SK-N-MC (cell line): ENCODE measurements around the gene PNMA8A.

Experiments
- DNase-seq: peaks from one replicate; pipeline ENCODE4 v3.0.0-alpha.2; 2011; ENCODE audit warnings: low read depth, low spot score
- H3K27ac ChIP-seq: fragments of 200-600 bp; sonication (generic); 2 replicates; pipeline ENCODE4 v1.5.1; 2016; ENCODE audit warnings: mixed run types
- H3K36me3 ChIP-seq: fragments of 200-600 bp; sonication (generic); 2 replicates; pipeline ENCODE4 v1.6.1; 2017; ENCODE audit warnings: antibody characterized with exemption, low read length, mixed read lengths; ENCODE audit not compliant: insufficient read depth
- H3K4me3 ChIP-seq: fragments of 200-600 bp; sonication (generic); 2 replicates; pipeline ENCODE4 v1.5.1; 2016
- H3K9ac ChIP-seq: fragments of 200-600 bp; sonication (generic); 2 replicates; pipeline ENCODE4 v1.8.0; 2017; ENCODE audit warnings: mixed run types, mixed read lengths; ENCODE audit not compliant: insufficient read length
- H3K9me3 ChIP-seq: fragments of 200-600 bp; sonication (generic); 2 replicates; pipeline ENCODE4 v1.6.1; 2017; ENCODE audit warnings: low read depth, mild to moderate bottlenecking, antibody characterized with exemption, low read length, moderate library complexity, mixed read lengths
- EZH2 ChIP-seq: fragments of 200-600 bp; sonication (generic); IDR thresholded peaks from one replicate; pipeline ENCODE4 v1.6.1; 2017; ENCODE audit warnings: antibody characterized with exemption
- FOXP2 ChIP-seq: optimal IDR thresholded peaks from 2 replicates; pipeline ENCODE3; 2011; ENCODE audit warnings: mild to moderate bottlenecking, moderate library complexity; ENCODE audit not compliant: insufficient read depth; ENCODE audit errors: extremely low read length, control extremely low read depth
- POLR2AphosphoS5 ChIP-seq: IDR thresholded peaks from 2 replicates; pipeline ENCODE4 v1.6.1; 2012; ENCODE audit warnings: mild to moderate bottlenecking, low read depth, low read length, borderline replicate concordance

The PNMA8A gene

DNA sequence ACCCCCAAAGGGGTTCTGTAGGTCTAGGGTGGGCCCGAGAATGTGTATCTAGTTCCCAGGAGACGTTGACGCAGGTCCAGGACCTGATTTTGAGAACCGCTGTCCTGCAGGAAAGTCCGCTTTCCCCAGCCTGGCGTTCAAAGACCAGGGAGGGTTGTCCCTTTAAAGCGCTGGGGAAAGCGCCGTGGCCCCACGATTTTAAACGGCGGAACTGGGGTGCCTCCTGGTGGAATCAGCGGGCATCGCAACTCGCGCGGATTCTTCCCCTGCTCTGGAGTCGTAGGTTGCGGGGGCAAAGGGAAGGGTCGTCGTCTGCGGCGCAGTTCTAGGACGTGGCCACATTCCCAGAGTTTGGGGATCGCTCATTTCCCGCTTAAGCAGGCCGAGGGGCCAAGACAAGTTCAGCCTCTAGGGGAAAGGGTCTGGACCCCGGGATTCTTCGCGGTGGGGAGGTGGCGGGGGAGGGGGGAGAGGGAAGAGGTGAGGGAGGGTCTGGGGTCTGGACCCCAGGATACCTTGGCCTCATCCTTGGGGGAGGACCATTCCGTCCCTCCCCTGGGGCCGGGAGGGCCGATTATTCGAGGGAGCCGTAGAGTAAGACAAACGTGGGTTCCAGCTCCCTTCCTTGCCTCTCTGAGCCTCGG lies 16.6 kb upstream of the PNMA8A start:
- no peak for DNase-seq

GRCh38 chr19:46487178-46487801 lies 15.9 kb upstream of the PNMA8A start:
- H3K9ac ChIP-seq, result peak overlapping the region; percentile 32
- no peak for TF ChIP-seq POLR2AphosphoS5
- no peak for TF ChIP-seq EZH2
- TF ChIP-seq FOXP2, result no peak

More for the DNA sequence above, 16.6 kb upstream of the PNMA8A start:
- H3K27ac ChIP-seq, result no peak overlapping the region
- no peaks in the 10 kb centered on the region for H3K36me3 ChIP-seq
- TF ChIP-seq POLR2AphosphoS5 (no peak), EZH2 (no peak), FOXP2 (peak; percentile 32)
- peak overlapping the region; percentile 77 for H3K4me3 ChIP-seq
- H3K9me3 ChIP-seq, result no peaks in the 10 kb centered on the region
- H3K9ac ChIP-seq, result peak overlapping the region; percentile 32

DNA sequence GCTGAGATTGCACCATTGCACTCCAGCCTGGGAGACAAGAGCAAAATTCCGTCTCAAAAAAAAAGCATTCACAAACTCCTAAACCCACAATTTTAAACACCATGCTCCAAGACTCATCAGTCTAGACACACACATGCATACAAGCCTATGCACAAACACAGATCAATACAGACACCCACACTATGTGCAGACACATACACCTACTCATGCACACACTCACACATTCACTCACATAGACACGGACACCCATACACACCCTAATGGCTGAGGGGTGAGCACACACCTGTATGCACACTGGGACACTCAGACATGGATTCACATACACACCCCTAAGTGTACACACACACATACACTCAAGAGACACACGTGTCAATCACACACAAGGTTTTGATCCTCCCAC lies 15.0 kb upstream of the PNMA8A start:
- Histone ChIP-seq H3K36me3 (no peaks in the 10 kb centered on the region), H3K9me3 (no peaks in the 10 kb centered on the region), H3K27ac (no peak overlapping the region), H3K4me3 (no peak overlapping the region), H3K9ac (no peak overlapping the region)
- DNase-seq, result no peak
- no peak for TF ChIP-seq POLR2AphosphoS5
- TF ChIP-seq EZH2, result no peak
- no peak for TF ChIP-seq FOXP2

More at GRCh38 chr19:46487178-46487801, 15.9 kb upstream of the PNMA8A start:
- Histone ChIP-seq H3K36me3 (no peaks in the 10 kb centered on the region), H3K4me3 (peak overlapping the region; percentile 77), H3K9me3 (no peaks in the 10 kb centered on the region), H3K27ac (no peak overlapping the region)
- DNase-seq, result no peak

GRCh38 chr19:46484656-46485055 lies 13.3 kb upstream of the PNMA8A start:
- Histone ChIP-seq H3K9me3 (no peaks in the 10 kb centered on the region), H3K9ac (no peak overlapping the region), H3K36me3 (no peaks in the 10 kb centered on the region), H3K4me3 (no peak overlapping the region), H3K27ac (no peak overlapping the region)
- DNase-seq, result no peak
- TF ChIP-seq FOXP2, result no peak
- TF ChIP-seq EZH2, result no peak
- no peak for TF ChIP-seq POLR2AphosphoS5

- Histone ChIP-seq H3K36me3 (no peaks in the 10 kb centered on the region), H3K4me3 (no peak overlapping the region), H3K9me3 (no peaks in the 10 kb centered on the region), H3K9ac (no peak overlapping the region), H3K27ac (no peak overlapping the region)
- TF ChIP-seq EZH2 (no peak), FOXP2 (no peak), POLR2AphosphoS5 (no peak)
- no peak for DNase-seq
Measured at GRCh38 chr19:46482631-46483030, 11.3 kb upstream of the PNMA8A start.

- Histone ChIP-seq H3K9ac (no peak overlapping the region), H3K27ac (0 out of 2 replicates have a peak overlapping the region, but pooled peaks have one; percentile 8), H3K4me3 (no peak overlapping the region), H3K9me3 (no peaks in the 10 kb centered on the region), H3K36me3 (no peaks in the 10 kb centered on the region)
- DNase-seq, result no peak
- TF ChIP-seq EZH2 (no peak), FOXP2 (no peak), POLR2AphosphoS5 (no peak)
Measured at GRCh38 chr19:46481947-46482346, 10.6 kb upstream of the PNMA8A start.

- no peaks in the 10 kb centered on the region for H3K9me3 ChIP-seq
- H3K9ac ChIP-seq, result peak overlapping the region; percentile 53
- H3K27ac ChIP-seq, result peak overlapping the region; percentile 92
- H3K4me3 ChIP-seq, result no peak overlapping the region; the same call in 1 of the 2 replicates
- DNase-seq, result no peak
- H3K36me3 ChIP-seq, result no peaks in the 10 kb centered on the region
- TF ChIP-seq EZH2 (no peak), POLR2AphosphoS5 (no peak), FOXP2 (no peak)
Measured at GRCh38 chr19:46481223-46481848, 10.0 kb upstream of the PNMA8A start.

DNA sequence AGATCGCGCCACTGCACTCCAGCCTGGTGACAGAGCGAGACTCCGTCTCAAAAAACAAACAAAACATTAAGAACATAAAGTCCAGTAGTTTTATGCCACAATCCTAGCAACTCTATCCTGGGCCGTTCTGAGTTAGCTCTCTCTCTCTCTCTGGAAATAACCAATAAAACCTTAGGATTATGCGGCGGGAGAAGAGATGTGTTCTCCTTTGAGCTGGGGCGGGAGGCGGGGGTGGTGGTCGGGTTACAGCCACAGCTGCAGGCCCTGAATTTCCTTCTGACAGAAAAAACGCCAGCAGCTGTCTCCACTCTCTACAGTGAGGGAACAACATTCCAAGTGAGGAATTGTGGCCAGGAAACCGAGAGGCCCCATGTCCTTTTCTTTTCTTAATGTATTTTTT lies 9.1 kb upstream of the PNMA8A start:
- H3K27ac ChIP-seq, result peak overlapping the region; percentile 92
- H3K36me3 ChIP-seq, result no peaks in the 10 kb centered on the region
- peak overlapping the region; percentile 53 for H3K9ac ChIP-seq
- TF ChIP-seq POLR2AphosphoS5 (no peak), EZH2 (no peak), FOXP2 (no peak)
- H3K9me3 ChIP-seq, result no peaks in the 10 kb centered on the region
- no peak for DNase-seq
- H3K4me3 ChIP-seq, result peak overlapping the region; percentile 47

DNA sequence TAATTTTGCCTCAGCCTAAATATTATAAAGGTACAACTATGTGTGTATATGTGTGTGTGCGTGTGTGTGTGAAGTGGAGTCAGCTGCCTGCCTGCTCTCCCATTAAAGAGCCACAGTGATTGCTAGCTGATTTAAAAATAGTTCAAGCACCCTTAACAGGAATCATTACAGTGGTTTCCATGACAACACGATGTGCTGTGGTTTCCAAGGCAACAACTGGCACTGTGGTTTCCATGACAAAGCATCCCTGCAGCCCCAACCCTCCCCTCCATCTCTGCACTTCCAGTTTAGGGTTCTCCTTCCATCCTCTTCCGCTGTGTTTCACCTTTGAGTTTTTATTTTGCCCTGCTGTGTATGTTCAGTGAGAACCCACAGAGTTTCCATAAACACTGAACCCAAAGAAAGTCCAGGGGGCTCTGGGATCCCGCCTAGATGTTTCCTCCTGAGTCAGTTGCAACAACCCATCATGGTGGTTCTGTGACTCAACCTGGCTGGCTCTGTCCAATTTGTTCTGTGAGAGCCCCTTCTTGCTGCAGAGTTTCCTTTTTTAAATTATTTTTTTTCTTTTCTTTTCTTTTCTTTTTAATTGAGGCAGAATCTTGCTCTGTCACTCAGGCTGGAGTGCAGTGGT lies 7.1 kb upstream of the PNMA8A start:
- TF ChIP-seq FOXP2 (no peak), EZH2 (no peak), POLR2AphosphoS5 (no peak)
- peak; percentile 60 for DNase-seq
- H3K36me3 ChIP-seq, result no peaks in the 10 kb centered on the region
- H3K27ac ChIP-seq, result no peak overlapping the region
- no peak overlapping the region for H3K4me3 ChIP-seq
- no peaks in the 10 kb centered on the region for H3K9me3 ChIP-seq
- H3K9ac ChIP-seq, result no peak overlapping the region
